Measurements from ENCODE around the gene MAN1A2. TPM values are rescaled to one million over a fixed set of nuclear protein-coding genes. Genes with fewer than 3 reads are reported as not detected.

Gene MAN1A2
- total RNA-seq, 1 donor from 2014 or later = 31.8 TPM

- no peak overlapping the region for H3K4me3 Mint-ChIP-seq (ENCODE audit: unreplicated experiment)
- H3K9me3 Mint-ChIP-seq (ENCODE audit: unreplicated experiment) = peaks cover 11% of the 10 kb centered on the region
- no peaks in the 10 kb centered on the region for H3K27me3 Mint-ChIP-seq (ENCODE audit: unreplicated experiment)
- no peak for DNase-seq
- no peak for TF ChIP-seq CTCF (IDR thresholded peaks at IDR 0.05; ENCODE audit: partially characterized antibody, unreplicated experiment)
- peaks cover 10% of the 10 kb centered on the region for H3K36me3 Mint-ChIP-seq (ENCODE audit: unreplicated experiment)
- peaks cover 14% of the 10 kb centered on the region for H3K4me1 Mint-ChIP-seq (ENCODE audit: low read depth, unreplicated experiment)
- no peak overlapping the region for H3K27ac Mint-ChIP-seq (ENCODE audit: unreplicated experiment)
These were observed 194.3 kb downstream of the MAN1A2 start for GRCh38 chr1:117561551-117561950.

- Mint-ChIP-seq H3K27ac (ENCODE audit: unreplicated experiment) (no peak overlapping the region), H3K27me3 (ENCODE audit: unreplicated experiment) (peaks cover 3% of the 10 kb centered on the region), H3K36me3 (ENCODE audit: unreplicated experiment) (peaks cover 10% of the 10 kb centered on the region), H3K9me3 (ENCODE audit: unreplicated experiment) (peaks cover 12% of the 10 kb centered on the region), H3K4me3 (ENCODE audit: unreplicated experiment) (no peak overlapping the region), H3K4me1 (ENCODE audit: low read depth, unreplicated experiment) (peaks cover 14% of the 10 kb centered on the region)
- no peak for DNase-seq
- TF ChIP-seq CTCF (IDR thresholded peaks at IDR 0.05; ENCODE audit: partially characterized antibody, unreplicated experiment) = no peak
These were observed 195.6 kb downstream of the MAN1A2 start for GRCh38 chr1:117562581-117563491.

- H3K27me3 Mint-ChIP-seq (ENCODE audit: unreplicated experiment) = peaks cover 3% of the 10 kb centered on the region
These were observed 196.2 kb downstream of the MAN1A2 start for GRCh38 chr1:117563492-117563875.

GRCh38 chr1:117564227-117565075 lies 197.2 kb downstream of the MAN1A2 start:
- no peak overlapping the region for H3K27ac Mint-ChIP-seq (ENCODE audit: unreplicated experiment)
- peaks cover 14% of the 10 kb centered on the region for H3K4me1 Mint-ChIP-seq (ENCODE audit: low read depth, unreplicated experiment)
- H3K27me3 Mint-ChIP-seq (ENCODE audit: unreplicated experiment) = peaks cover 3% of the 10 kb centered on the region
- TF ChIP-seq CTCF (IDR thresholded peaks at IDR 0.05; ENCODE audit: partially characterized antibody, unreplicated experiment) = no peak
- H3K9me3 Mint-ChIP-seq (ENCODE audit: unreplicated experiment) = peaks cover 9% of the 10 kb centered on the region
- H3K36me3 Mint-ChIP-seq (ENCODE audit: unreplicated experiment) = peaks cover 5% of the 10 kb centered on the region
- DNase-seq = no peak
- H3K4me3 Mint-ChIP-seq (ENCODE audit: unreplicated experiment) = no peak overlapping the region

More at GRCh38 chr1:117563492-117563875, 196.2 kb downstream of the MAN1A2 start:
- Mint-ChIP-seq H3K9me3 (ENCODE audit: unreplicated experiment) (peaks cover 12% of the 10 kb centered on the region), H3K27ac (ENCODE audit: unreplicated experiment) (no peak overlapping the region), H3K36me3 (ENCODE audit: unreplicated experiment) (peaks cover 10% of the 10 kb centered on the region), H3K4me3 (ENCODE audit: unreplicated experiment) (no peak overlapping the region), H3K4me1 (ENCODE audit: low read depth, unreplicated experiment) (peaks cover 14% of the 10 kb centered on the region)
- no peak for TF ChIP-seq CTCF (IDR thresholded peaks at IDR 0.05; ENCODE audit: partially characterized antibody, unreplicated experiment)
- DNase-seq = no peak

All from glutamatergic neuron (in vitro differentiated cells).